Measurements from ENCODE around the gene CTNND2.

- TF ChIP-seq CTCF (IDR thresholded peaks at IDR 0.05 in 8 of 11, conservative IDR thresholded peaks at IDR 0.05 in 3 of 11) (no peak), POLR2A (IDR thresholded peaks at IDR 0.05) (no peak), POLR2AphosphoS5 (IDR thresholded peaks at IDR 0.05) (no peak)
Measured at GRCh38 chr5:11172484-11172883, 731.8 kb downstream of the CTNND2 start.
